Measurements from ENCODE around the gene LPO. TPM values are rescaled to one million over a fixed set of nuclear protein-coding genes. Genes with fewer than 3 reads are reported as not detected.

Gene LPO
- total and polyA plus RNA-seq, 10 of the 15 experiments (the other 5 are each of a cell fraction or from before 2014, with no cell fraction given) = 0.03 to 0.11 (median 0.06) TPM; not detected in 7

DNA sequence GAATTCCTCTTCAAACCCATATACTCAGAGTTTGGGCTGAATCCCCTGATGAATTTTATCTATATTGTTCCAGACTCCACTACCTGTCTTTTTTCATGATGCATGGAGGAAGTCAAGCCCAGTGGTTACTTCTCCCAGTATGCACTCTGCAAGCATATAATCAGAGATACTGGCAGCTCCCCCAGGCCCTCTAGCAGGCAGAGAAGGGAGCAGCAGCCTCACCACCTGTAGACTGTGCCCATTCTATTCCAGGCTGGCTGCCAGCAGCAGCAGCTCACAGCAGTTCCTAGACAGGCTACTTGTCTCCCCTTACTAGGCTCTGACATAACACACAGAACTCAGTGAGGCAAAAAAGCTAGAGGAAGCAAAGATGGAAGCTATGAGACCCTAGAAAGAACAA is 22.7 kb upstream of the LPO start:
- Histone ChIP-seq H3K9ac (ENCODE audit: control insufficient read depth, insufficient read depth, low read length) (no peak overlapping the region), H3K4me3 (no peak overlapping the region), H3K27ac (ENCODE audit: control insufficient read depth, insufficient read depth) (no peak overlapping the region), H4K20me1 (ENCODE audit: control insufficient read depth, insufficient read depth) (no peaks in the 10 kb centered on the region), H3K9me3 (replicated peaks; ENCODE audit: control insufficient read depth, insufficient read depth, low read length) (no peaks in the 10 kb centered on the region), H3K27me3 (replicated peaks in 1 of 2; ENCODE audit: control insufficient read depth in 2 of 2, insufficient read depth in 2 of 2, low read length in 1 of 2) (no peaks in the 10 kb centered on the region), H3K79me2 (ENCODE audit: control insufficient read depth, insufficient read depth, low read length) (no peaks in the 10 kb centered on the region; the same call in 1 of the 2 replicates), H2AFZ (ENCODE audit: control insufficient read depth, low read depth, low read length) (no peak overlapping the region), H3K4me1 (ENCODE audit: control insufficient read depth, insufficient read depth, low read length) (peaks cover 12% of the 10 kb centered on the region), H3K4me2 (ENCODE audit: control insufficient read depth, insufficient read depth) (no peak overlapping the region), H3K36me3 (ENCODE audit: control insufficient read depth in 2 of 2, insufficient read depth in 2 of 2, low read length in 1 of 2) (no peaks in the 10 kb centered on the region; a peak in 1 of 4 replicates)
- no peak for FAIRE-seq
- TF ChIP-seq, protein P1, sequence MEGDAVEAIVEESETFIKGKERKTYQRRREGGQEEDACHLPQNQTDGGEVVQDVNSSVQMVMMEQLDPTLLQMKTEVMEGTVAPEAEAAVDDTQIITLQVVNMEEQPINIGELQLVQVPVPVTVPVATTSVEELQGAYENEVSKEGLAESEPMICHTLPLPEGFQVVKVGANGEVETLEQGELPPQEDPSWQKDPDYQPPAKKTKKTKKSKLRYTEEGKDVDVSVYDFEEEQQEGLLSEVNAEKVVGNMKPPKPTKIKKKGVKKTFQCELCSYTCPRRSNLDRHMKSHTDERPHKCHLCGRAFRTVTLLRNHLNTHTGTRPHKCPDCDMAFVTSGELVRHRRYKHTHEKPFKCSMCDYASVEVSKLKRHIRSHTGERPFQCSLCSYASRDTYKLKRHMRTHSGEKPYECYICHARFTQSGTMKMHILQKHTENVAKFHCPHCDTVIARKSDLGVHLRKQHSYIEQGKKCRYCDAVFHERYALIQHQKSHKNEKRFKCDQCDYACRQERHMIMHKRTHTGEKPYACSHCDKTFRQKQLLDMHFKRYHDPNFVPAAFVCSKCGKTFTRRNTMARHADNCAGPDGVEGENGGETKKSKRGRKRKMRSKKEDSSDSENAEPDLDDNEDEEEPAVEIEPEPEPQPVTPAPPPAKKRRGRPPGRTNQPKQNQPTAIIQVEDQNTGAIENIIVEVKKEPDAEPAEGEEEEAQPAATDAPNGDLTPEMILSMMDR (IDR thresholded peaks at IDR 0.05 in 2 of 3, conservative IDR thresholded peaks at IDR 0.05 in 1 of 3; ENCODE audit: control insufficient read depth in 2 of 3, extremely low read depth in 1 of 3, insufficient read depth in 1 of 3, low read depth in 3 of 3, low read length in 3 of 3) = peak in 1 of 3 experiments; percentile 28; a peak in 2 of 6 replicates
- TF ChIP-seq, protein P2, sequence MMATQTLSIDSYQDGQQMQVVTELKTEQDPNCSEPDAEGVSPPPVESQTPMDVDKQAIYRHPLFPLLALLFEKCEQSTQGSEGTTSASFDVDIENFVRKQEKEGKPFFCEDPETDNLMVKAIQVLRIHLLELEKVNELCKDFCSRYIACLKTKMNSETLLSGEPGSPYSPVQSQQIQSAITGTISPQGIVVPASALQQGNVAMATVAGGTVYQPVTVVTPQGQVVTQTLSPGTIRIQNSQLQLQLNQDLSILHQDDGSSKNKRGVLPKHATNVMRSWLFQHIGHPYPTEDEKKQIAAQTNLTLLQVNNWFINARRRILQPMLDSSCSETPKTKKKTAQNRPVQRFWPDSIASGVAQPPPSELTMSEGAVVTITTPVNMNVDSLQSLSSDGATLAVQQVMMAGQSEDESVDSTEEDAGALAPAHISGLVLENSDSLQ (IDR thresholded peaks at IDR 0.05) = no peak
- DNase-seq (ENCODE audit: low read depth, low spot score) = no peak
- POLR2A ChIA-PET = interaction anchor here (1.0 kb wide), 1 partner anchor 15 kb away, joined by 3 read pairs; no protein-coding TSS in a partner anchor
- in situ Hi-C loops (cut with MboI) = no loop called here
- RAD21 ChIA-PET (ENCODE audit: unreplicated experiment) = interaction anchor here (0.6 to 1.1 kb wide), 3 partner anchors 16 to 33 kb away, joined by 3 to 4 read pairs (median 3); no protein-coding TSS in a partner anchor
- CTCF ChIA-PET = interaction anchor here (1.1 to 8.2 kb wide), 5 partner anchors 15 to 129 kb away, joined by 3 to 65 read pairs (median 12); no protein-coding TSS in a partner anchor
- BruUV-seq (replicated peaks) = TSS peak; percentile 53
- SMC1A ChIA-PET (ENCODE audit: uncharacterized antibody, unreplicated experiment) = interaction anchor here (1.2 to 2.1 kb wide), 3 partner anchors 15 to 17 kb away, joined by 5 to 7 read pairs (median 7); no protein-coding TSS in a partner anchor
- intact Hi-C loops (cut with micrococcal nuclease; ENCODE audit: unreplicated experiment) = no loop called here
- ATAC-seq = no peak

DNA sequence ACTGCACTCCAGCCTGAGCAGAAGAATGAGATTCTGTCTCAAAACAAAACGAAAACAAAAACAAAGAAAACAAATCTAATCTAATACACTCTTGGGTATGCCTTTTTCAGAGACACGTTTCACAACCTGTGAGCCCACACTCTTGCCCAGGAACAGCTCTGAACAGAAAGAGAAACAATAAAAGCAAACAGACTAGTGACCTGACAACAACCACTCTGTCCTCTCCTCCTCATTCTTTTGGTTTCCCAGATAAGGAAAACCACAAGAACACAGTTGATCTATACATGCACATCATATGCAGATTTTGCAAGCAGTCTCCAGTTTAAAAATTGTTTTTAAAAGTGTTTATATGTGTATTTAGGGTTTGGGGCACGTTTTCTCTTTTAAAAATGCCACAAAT is 20.6 kb upstream of the LPO start:
- no peaks in the 10 kb centered on the region; the same call in 1 of the 2 replicates for H3K79me2 ChIP-seq (ENCODE audit: control insufficient read depth, insufficient read depth, low read length)
- no TSS peak for BruUV-seq (replicated peaks)
- no peaks in the 10 kb centered on the region for H3K36me3 ChIP-seq (ENCODE audit: control insufficient read depth in 2 of 2, insufficient read depth in 2 of 2, low read length in 1 of 2)
- in situ Hi-C loops (cut with MboI) = no loop called here
- WGBS (ENCODE audit: insufficient coverage, insufficient replicate concordance, low lambda C conversion rate, missing lambda C conversion rate) = 36% methylated on average over 3 of the region's 3 CpGs
- POLR2A ChIA-PET = interaction anchor here (0.6 to 1.5 kb wide), 2 partner anchors 31 to 211 kb away, joined by 3 to 7 read pairs; partner anchors contain the start of gene SRSF1
- SMC1A ChIA-PET (ENCODE audit: uncharacterized antibody, unreplicated experiment) = no interaction called here
- H3K4me3 ChIP-seq = no peak overlapping the region
- intact Hi-C loops (cut with micrococcal nuclease; ENCODE audit: unreplicated experiment) = no loop called here
- H3K27ac ChIP-seq (ENCODE audit: control insufficient read depth, insufficient read depth) = no peak overlapping the region
- H3K9me3 ChIP-seq (replicated peaks; ENCODE audit: control insufficient read depth, insufficient read depth, low read length) = no peaks in the 10 kb centered on the region
- RAD21 ChIA-PET (ENCODE audit: unreplicated experiment) = interaction anchor here (1.2 kb wide), 1 partner anchor 18 kb away, joined by 3 read pairs; no protein-coding TSS in a partner anchor
- H3K9ac ChIP-seq (ENCODE audit: control insufficient read depth, insufficient read depth, low read length) = no peak overlapping the region
- no peaks in the 10 kb centered on the region for H3K27me3 ChIP-seq (replicated peaks in 1 of 2; ENCODE audit: control insufficient read depth in 2 of 2, insufficient read depth in 2 of 2, low read length in 1 of 2)
- ATAC-seq (no peak), FAIRE-seq (no peak), DNase-seq (ENCODE audit: low read depth, low spot score) (no peak)
- H3K4me2 ChIP-seq (ENCODE audit: control insufficient read depth, insufficient read depth) = no peak overlapping the region
- no peaks in the 10 kb centered on the region for H4K20me1 ChIP-seq (ENCODE audit: control insufficient read depth, insufficient read depth)
- H2AFZ ChIP-seq (ENCODE audit: control insufficient read depth, low read depth, low read length) = no peak overlapping the region
- TF ChIP-seq CEBPB (IDR thresholded peaks at IDR 0.05; ENCODE audit: borderline replicate concordance in 1 of 2, low read depth in 2 of 2, low read length in 2 of 2) = no peak
- TF ChIP-seq SPI1 (IDR thresholded peaks at IDR 0.05; ENCODE audit: borderline replicate concordance, insufficient read depth, low read depth, low read length) = no peak
- TF ChIP-seq, protein P3, sequence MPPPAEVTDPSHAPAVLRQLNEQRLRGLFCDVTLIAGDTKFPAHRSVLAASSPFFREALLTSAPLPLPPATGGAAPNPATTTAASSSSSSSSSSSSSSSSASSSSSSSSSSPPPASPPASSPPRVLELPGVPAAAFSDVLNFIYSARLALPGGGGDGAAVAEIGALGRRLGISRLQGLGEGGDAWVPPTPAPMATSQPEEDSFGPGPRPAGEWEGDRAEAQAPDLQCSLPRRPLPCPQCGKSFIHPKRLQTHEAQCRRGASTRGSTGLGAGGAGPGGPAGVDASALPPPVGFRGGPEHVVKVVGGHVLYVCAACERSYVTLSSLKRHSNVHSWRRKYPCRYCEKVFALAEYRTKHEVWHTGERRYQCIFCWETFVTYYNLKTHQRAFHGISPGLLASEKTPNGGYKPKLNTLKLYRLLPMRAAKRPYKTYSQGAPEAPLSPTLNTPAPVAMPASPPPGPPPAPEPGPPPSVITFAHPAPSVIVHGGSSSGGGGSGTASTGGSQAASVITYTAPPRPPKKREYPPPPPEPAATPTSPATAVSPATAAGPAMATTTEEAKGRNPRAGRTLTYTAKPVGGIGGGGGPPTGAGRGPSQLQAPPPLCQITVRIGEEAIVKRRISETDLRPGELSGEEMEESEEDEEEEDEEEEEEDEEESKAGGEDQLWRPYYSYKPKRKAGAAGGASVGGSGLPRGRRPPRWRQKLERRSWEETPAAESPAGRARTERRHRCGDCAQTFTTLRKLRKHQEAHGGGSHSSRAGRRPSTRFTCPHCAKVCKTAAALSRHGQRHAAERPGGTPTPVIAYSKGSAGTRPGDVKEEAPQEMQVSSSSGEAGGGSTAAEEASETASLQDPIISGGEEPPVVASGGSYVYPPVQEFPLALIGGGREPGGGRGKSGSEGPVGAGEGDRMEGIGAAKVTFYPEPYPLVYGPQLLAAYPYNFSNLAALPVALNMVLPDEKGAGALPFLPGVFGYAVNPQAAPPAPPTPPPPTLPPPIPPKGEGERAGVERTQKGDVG (CRISPR knock-in tag; IDR thresholded peaks at IDR 0.05) = no peak
- CTCF ChIA-PET = interaction anchor here (3.0 to 8.2 kb wide), 3 partner anchors 13 to 32 kb away, joined by 12 to 65 read pairs (median 29); no protein-coding TSS in a partner anchor
- H3K4me1 ChIP-seq (ENCODE audit: control insufficient read depth, insufficient read depth, low read length) = peaks cover 12% of the 10 kb centered on the region

Data from GM12878 (cell line).